Stimulated activated CD8-positive, alpha-beta memory T cell treated with anti-CD3 and anti-CD28 coated beads, Interleukin-2, amount 100 ng/mL, for 48 hours (primary cell): ENCODE measurements around the gene PYGB.
"Not testable (repeated sequence)": the region's sequence is repeated elsewhere in the genome, so short reads cannot be mapped to it uniquely, and the experiment has no call there.

Experiments
- DNase-seq, 2 donors: peaks; one replicate each; pipeline ENCODE4 v3.0.0-alpha.2; 2020; ENCODE audit warnings: low read depth in 2 of 2

PYGB gene

GRCh38 chr20:25230166-25230831 is 17.6 kb upstream of the PYGB start:
- DNase-seq, result no peak

GRCh38 chr20:25233016-25233772 is 14.7 kb upstream of the PYGB start:
- DNase-seq, result no peak

DNA sequence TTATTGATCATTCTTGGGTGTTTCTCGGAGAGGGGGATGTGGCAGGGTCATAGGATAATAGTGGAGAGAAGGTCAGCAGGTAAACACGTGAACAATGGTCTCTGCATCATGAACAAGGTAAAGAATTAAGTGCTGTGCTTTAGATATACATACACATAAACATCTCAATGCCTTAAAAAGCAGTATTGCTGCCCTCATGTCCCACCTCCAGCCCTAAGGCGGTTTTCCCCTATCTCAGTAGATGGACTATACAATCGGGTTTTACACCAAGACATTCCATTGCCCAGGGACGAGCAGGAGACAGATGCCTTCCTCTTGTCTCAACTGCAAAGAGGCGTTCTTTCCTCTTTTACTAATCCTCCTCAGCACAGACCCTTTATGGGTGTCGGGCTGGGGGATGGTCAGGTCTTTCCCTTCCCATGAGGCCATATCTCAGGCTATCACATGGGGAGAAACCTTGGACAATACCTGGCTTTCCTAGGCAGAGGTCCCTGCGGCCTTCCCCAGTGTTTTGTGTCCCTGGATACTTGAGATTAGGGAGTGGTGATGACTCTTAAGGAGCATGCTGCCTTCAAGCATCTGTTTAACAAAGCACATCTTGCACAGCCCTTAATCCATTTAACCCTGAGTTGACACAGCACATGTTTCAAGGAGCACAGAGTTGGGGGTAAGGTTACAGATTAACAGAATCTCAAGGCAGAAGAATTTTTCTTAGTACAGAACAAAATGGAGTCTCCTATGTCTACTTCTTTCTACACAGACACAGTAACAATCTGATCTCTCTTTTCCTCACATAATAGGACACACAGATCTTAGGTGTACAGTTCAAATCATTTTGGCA is 13.7 kb upstream of the PYGB start:
- not testable (repeated sequence) for DNase-seq

DNA sequence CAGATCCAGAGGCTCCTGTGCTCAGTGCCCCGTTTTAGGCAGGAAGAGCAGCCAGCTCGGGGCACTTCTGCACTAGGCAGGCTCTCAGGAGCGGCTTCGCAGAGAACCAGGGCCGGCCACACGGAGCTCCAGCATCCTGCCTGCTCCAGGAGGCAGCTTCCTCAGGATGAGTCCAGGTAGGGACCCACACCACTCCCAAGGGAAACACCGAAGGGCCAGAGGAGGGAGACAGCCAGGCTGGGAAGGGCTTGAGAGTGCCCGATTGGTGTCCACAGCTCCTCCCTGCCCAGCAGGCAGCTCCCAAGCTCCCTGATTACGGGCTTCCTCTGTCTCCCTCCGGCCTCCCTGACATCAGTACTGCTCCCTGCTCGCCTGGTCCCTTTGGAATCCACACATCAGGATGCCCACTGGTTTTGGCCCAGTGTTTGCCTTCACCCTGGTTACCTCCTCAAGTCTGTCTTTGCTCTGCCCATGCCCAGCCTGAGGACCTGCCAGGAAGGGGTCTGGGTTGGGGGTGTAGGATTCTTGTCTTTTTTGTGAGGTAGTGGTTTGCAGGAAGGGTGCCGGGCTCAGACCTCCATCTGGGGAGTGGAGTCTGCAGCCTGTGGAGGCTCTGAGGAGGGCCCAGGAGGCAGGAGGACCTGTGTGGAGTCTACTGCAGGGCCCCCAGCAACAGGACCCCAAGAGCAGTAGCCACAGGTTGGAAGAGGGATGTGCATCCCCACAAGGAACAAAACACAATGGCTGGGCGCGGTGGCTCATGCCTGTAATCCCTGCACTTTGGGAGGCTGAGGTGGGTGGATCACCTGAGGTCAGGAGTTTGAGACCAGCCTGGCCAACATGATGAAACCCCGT is 11.2 kb upstream of the PYGB start:
- no peak for DNase-seq

DNA sequence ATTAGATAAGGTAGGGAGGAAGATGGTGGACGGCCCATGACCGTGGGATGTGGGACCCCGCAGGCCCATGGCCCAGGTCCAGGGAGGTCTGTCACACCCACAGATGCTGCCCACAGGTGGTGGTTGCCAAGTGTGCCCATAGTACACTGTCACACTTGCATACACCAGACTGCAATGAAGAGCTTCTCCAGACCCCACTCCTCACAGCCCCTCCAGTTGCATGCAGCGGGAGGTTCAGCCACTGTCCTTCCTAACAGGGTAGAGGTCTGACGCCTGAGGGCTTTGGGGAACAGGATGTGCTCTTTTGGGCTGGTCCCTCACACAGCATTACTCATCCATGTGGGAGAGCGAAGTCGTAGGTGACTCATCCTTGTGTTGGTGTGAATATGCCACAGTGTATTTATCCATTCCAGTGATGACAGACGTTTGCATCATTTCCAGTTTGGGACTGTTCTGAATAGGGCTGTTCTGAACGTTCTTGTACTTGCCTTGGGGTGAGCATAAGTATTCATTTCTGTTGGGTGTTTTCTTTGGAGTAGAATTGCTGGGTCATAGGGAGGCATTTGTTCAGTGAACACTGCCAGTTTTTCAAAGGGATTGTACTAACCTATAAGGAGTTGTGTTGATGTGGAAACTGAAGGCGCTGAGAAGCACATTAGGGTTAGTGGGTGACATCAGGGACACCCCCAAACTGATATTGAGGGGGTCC is 10.1 kb upstream of the PYGB start:
- peak; percentile 16 to 44 for DNase-seq

DNA sequence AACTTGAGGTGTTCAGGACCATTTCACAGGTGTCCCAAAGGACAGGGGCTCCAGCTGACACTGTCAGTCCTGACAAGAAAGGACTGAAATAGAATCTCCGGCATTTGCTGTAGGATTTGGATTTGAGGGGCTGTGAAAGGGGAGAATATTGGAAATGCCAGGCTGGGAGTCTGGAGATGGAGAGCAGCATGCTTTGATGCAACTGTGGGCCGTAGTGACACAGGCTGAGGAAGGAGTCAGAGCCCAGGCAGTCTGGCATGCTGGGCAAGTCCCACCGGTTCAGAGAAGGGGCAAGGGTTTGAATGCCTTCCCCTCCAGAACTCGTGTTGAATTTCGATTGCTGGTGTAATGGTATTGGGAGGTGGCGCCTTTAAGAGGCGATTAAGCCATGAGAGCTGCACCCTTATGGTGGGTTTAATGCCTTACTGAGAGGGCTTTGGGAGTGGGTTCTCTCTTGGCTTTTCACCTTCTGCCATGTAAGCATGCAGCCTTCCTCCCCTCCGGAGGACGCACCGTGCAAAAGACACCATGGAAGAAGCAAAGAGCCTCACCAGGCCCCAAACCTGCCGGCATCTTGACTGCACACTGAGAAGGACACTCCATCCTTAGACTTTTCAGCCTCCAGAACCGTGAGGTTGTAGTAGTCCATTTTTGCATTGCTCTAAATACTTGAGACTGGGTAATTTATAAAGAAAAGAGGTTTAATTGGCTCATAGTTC is 9.4 kb upstream of the PYGB start:
- DNase-seq, result no peak

GRCh38 chr20:25239387-25240370 is 8.2 kb upstream of the PYGB start:
- DNase-seq, result no peak

GRCh38 chr20:25240851-25241658 is 6.8 kb upstream of the PYGB start:
- not testable (repeated sequence) for DNase-seq

GRCh38 chr20:25241659-25241955 is 6.3 kb upstream of the PYGB start:
- not testable (repeated sequence) for DNase-seq

DNA sequence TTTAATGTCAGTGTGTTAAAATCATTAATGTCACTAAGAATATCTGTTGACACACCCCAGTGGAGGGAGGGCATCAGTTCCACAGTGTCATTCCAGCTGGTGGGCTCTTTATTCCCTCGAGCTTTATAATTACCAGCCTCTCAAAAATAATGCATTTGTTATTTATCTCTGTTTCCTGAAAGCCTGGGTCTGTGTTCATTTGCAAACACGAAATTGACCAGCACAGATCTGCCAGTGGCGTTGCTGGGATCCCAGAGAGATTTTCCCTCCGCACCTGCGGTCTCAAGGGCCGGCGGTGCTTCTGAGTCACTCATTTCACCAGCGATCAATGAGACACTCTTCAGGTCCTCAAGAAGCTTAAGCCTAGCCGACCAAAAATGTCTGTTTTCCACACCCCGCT is 5.7 kb upstream of the PYGB start:
- no peak for DNase-seq

DNA sequence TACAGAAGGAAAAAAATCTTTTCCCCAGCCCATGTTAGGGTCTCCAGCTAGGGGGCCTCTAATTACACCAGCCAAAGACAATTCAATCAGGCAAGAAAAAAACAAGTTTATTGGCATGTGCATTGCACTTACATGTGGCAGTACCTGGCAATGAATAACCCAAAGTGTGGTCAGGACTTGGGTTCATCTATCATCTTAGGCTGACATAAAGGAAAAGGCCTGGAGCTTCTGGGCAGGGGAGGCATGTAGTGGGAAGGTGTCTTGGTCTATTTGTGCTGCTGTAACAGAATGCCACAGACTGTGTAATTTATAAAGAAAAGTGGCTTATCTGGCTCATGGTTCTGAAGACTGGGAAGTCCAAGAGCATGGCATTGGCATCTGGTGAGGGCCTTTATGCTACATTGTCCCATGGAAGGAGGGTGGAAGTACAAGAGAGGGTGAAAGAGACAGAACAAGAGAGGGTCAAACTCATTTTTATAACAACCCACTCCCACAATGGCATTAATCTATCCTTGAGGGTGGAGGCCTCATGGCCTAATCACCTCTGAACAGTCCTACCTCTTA is 4.4 kb upstream of the PYGB start:
- DNase-seq, result no peak

GRCh38 chr20:25244976-25245375 is 2.9 kb upstream of the PYGB start:
- no peak for DNase-seq

- no peak for DNase-seq
These were observed 2.4 kb upstream of the PYGB start for GRCh38 chr20:25245461-25245860.

DNA sequence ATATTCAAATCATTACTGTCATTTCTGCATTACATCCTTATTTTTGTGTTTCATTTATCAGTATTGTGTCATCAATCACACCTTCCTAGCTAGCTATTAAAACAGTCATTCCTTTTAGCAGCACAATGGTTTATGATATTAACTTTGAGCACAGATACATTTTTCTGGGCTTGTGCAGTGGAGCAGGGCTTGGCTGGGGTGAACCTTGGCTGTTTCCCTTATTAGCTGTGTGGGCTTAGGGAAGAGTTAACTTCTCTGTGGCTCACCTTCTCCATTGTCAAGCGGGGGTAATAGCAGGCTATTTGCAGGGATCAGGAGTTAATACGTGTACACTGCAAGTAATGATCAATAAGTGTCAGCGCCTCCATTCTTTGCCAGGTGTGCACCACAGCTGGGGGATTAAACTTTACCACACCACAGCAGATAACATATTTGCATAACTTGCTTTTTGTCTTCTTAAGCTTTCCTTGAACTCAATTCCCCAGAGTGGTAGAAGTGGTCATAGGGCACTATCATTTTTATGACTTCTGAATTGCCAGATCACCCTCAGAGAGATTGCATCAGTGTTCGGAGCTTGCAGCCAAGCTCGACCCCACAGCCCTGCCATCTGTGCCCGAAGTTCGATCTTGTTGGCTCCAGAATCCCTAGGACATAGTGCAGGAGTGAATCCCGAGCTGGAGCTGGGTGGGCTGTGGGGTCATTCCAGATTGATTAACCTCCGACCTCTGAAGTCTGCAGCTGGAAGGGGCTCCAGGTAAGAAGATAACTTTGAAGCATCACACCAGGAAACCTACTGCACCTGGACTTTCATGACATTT is 1.5 kb upstream of the PYGB start:
- DNase-seq, result no peak

DNA sequence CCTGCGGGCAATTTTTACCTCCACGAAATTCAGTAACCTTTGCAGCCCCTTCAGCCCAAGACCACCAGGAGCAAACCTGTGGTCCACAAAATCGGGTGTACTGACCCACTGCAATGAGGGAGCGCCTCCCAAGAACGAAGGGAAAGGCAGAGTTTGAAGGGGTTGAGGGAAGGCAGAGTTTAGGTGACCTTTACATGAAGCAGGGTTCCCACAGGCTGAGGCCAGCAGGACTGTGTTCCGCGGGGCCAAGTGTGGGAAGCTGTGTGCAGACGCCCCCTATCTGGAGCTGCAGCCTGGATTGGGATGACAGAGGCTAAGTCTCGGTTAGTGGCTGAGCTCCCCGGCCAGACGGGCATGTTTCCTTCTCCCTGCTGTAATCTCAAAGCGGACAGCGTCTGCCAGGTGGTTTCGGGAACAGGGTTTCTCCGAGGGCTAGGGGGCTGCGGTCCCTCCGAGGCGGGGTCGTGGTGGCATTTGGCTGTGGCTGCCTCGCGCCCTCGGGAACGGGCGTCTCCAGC is 826 bp upstream of the PYGB start:
- no peak for DNase-seq

DNA sequence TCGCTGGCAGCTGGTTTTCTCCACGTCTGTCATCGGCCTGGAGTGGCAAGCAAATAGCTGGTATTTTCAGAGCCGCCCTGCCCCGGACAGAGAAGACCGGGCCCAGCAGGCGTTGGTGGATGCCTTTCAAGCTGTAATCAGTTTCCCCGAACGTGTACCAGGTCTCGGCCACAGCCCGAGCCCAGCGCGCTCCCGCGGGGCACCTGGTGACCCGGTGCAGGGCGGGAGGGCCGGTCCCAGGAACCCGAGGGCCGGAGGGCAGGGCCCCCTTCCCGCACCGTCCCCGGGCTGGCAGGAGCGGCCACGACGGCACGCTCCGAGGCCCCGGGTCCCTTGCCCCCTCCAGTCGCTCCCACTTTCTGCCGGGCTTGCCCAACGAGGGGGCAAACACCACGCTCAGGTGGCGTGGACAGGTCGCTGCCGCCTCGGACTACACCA is 348 bp upstream of the PYGB start:
- DNase-seq, result no peak

- DNase-seq, result no peak
These were observed 894 bp downstream of the PYGB start for GRCh38 chr20:25248786-25249172.
